ENCODE measurements around the gene ICE1. TPM values are rescaled to one million over a fixed set of nuclear protein-coding genes. Genes with fewer than 3 reads are reported as not detected.
"Not testable (repeated sequence)": the region's sequence is repeated elsewhere in the genome, so short reads cannot be mapped to it uniquely, and the experiment has no call there.

The ICE1 gene
- total RNA-seq, 2 donors from 2014 or later = 31.8 to 41.3 TPM

DNA sequence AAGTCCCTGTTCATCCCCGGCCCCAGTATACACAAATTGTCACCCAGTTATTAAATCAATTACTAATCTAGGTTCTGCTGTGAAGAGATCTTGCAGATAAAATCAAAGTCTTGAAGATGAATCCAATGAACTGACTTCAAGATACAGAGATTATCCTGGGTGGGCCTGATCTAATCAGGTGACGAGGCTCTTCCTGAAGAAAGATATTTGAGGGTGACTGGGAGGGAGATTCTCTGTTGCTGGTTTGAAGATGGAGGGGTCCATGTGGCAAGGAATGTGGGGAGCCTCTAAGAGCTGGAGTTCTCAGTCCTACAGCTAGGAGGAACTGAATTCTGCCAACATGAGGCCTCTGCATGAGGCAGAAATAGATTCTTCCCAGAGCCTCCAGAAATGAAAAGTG, 36.1 kb upstream of the ICE1 start:
- no peaks in the 10 kb centered on the region for H3K9me3 Mint-ChIP-seq
- DNase-seq (ENCODE audit: low spot score) = no peak
- ATAC-seq = no peak
- H3K27me3 Mint-ChIP-seq = peaks cover 0 to 2% of the 10 kb centered on the region in 2 donors
- no peaks in the 10 kb centered on the region for H3K4me1 Mint-ChIP-seq (ENCODE audit: low read depth in 2 of 2)
- no peak overlapping the region for H3K4me3 Mint-ChIP-seq
- no peak overlapping the region for H3K27ac Mint-ChIP-seq
- no peaks in the 10 kb centered on the region for H3K36me3 Mint-ChIP-seq

DNA sequence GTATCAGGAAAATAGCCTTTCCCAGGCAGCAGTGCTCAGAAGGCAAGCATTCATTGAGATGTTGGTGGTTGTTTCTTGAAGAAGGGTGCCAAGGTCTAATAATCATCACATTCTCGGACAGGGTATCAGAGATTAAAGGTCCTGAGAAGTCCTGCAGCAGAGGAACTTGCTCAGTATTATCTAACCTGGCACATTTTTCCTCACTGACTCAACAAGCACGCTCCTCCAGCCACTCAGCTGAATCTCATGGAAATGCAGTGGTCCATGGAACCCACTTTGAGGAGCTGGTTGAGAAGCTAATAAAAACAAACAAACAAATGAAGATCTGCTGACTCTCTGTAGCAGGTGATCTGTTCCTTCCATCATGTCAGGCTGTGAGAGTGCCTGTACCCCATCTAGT, 35.3 kb upstream of the ICE1 start:
- Mint-ChIP-seq H3K27ac (no peak overlapping the region), H3K4me1 (ENCODE audit: low read depth in 2 of 2) (no peaks in the 10 kb centered on the region), H3K4me3 (no peak overlapping the region), H3K36me3 (no peaks in the 10 kb centered on the region), H3K27me3 (no peaks in the 10 kb centered on the region), H3K9me3 (no peaks in the 10 kb centered on the region)
- no peak for DNase-seq (ENCODE audit: low spot score)
- ATAC-seq = no peak

DNA sequence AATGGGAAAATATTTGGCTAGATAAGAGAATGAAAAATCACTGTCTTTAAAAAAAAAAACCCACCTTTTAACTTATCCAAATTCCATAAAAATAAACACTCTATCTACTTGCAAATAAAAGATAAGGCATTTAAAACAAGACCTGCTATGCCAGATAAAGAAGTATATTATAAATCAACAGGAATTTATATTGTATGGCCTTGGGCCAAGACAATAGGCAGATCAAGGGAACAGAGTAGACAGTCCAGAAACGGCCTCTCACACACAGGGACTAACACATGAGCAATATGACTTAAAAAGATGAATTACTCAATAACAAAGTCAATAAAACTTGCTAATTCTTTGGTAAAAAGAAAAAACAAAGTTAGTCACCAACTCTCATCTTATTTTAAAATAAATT, 34.7 kb upstream of the ICE1 start:
- H3K27ac Mint-ChIP-seq = no peak overlapping the region
- DNase-seq (ENCODE audit: low spot score) (no peak), ATAC-seq (no peak)
- no peaks in the 10 kb centered on the region for H3K9me3 Mint-ChIP-seq
- H3K4me3 Mint-ChIP-seq = no peak overlapping the region
- no peaks in the 10 kb centered on the region for H3K36me3 Mint-ChIP-seq
- no peaks in the 10 kb centered on the region for H3K4me1 Mint-ChIP-seq (ENCODE audit: low read depth in 2 of 2)
- H3K27me3 Mint-ChIP-seq = no peaks in the 10 kb centered on the region

DNA sequence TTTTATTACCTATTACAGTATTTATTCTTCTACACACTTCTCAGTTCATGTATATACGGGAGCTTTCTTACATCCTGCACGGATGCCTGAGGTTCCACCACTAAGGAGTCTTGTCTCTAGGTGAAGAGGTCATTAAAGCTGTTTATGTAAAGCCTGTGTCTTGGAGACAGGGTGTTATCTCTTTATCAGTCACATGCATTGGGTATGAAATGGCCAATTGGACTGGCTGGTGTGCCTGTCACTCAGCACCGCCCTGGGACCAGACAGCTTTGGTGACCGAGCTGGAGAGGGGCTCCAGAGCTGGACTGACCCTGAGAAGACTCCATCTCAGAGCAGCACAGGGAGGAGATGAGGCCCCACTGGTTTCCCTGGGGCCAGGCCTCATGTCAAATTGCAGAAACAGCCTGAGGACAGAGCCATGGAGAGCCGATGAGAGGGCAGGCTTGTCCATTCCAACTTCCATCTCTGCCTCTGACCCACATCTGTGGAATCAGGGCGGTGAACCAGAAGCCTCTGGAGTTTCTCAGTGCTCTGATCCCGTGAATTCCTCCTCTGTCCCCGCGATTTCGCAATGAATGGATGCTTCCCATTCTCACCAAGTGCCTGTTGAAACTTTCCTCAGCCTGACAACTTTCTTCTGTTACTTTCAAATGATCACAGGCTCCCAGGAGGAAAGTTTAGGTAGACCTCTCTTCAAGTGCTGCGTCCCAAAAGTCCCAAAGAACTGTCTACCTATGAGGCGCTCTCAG, 32.2 kb upstream of the ICE1 start:
- not testable (repeated sequence) for ATAC-seq; H3K9me3 Mint-ChIP-seq; DNase-seq (ENCODE audit: low spot score); H3K4me1 Mint-ChIP-seq (ENCODE audit: low read depth in 2 of 2); H3K27ac Mint-ChIP-seq; H3K4me3 Mint-ChIP-seq; H3K36me3 Mint-ChIP-seq; H3K27me3 Mint-ChIP-seq

DNA sequence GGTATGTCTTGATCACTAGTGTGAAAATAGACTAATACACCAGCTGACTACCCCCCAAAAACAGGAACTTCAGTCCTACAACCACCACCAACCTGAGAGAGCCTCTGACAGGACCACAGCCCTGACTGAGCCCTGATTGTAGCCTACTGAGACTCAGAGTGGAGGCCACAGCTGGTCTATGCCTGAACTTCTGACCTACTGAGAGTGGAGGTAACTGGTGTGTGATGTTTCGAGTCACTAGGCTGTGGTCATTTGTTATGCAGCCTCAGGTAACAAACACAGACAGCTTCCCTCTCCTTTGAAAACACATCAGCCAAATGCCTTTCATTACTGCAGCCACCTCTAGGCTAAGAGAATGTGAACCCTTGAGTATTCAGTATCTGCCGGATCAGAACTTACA, 30.0 kb upstream of the ICE1 start:
- H3K27me3 Mint-ChIP-seq; DNase-seq (ENCODE audit: low spot score); H3K9me3 Mint-ChIP-seq; H3K27ac Mint-ChIP-seq; H3K36me3 Mint-ChIP-seq; H3K4me3 Mint-ChIP-seq; H3K4me1 Mint-ChIP-seq (ENCODE audit: low read depth in 2 of 2); ATAC-seq: not testable (repeated sequence)

DNA sequence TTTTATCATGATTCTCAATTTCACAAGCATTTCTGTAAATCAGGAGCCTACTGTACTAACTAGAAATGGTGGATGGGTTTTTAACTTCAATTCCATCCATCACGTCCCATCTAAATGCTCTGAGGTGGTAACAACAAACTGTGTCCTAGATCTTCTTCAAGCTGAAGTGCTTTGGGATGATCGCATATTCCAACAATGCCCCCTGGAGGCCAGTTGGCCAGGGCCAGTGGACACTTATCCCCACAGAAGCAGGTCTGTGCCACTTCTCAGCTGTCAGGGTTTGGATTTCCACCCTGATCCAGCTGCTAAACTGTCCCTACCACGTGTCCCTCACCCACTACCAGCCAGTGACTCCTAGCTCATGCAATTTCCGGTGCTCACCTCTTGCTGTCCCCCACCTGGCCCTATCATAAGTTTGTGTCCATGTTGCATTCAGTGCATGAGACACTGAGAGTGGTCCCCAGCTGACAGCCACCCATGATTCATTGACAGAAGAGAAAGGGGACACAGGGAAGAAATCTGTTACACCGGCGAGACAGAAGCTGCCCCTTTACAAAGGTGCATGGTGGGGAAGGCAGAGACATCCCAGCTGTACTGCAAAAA, 28.0 kb upstream of the ICE1 start:
- not testable (repeated sequence) for H3K27me3 Mint-ChIP-seq; H3K4me3 Mint-ChIP-seq; H3K9me3 Mint-ChIP-seq; H3K27ac Mint-ChIP-seq; H3K4me1 Mint-ChIP-seq (ENCODE audit: low read depth in 2 of 2); DNase-seq (ENCODE audit: low spot score); H3K36me3 Mint-ChIP-seq; ATAC-seq

DNA sequence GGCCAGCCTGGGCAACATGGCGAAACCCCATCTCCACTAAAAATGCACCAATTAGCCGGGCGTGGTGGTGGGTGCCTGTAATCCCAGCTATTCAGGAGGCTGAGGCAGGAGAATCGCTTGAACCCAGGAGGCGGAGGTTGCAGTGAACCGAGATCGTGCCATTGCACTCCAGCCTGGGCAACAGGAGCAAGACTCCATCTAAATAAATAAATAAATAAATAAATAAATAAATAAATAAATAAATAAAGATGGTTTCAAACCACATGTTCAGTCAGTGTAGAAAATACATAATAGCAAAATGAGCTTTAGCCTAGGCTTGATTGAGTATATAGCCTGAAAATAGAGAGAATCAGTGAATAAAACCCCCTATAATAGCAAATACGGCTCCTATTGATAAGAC, 27.4 kb upstream of the ICE1 start:
- not testable (repeated sequence) for H3K4me1 Mint-ChIP-seq (ENCODE audit: low read depth in 2 of 2); H3K4me3 Mint-ChIP-seq

DNA sequence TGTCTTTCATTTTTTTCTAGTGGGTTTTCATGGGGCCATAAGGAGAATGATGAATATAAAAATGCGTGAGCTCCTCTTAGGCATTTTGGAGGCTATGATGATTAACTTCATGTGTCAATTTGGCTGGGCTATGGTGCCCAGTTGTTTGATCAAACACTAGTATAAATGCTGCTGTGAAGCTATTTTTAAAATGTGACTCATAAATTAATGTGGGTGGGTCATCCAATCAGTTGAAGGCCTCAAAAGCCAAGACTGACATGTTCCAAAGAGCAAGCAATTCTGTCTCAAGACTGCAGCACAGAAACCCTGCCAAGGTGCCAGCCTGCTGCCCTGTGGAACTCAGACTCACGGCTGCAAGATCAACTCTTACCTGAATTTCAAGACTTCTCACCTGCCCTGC, 24.4 kb upstream of the ICE1 start:
- peaks cover 3% of the 10 kb centered on the region for H3K9me3 Mint-ChIP-seq
- no peaks in the 10 kb centered on the region for H3K36me3 Mint-ChIP-seq
- ATAC-seq = no peak
- no peak for DNase-seq (ENCODE audit: low spot score)
- H3K4me1 Mint-ChIP-seq (ENCODE audit: low read depth in 2 of 2) = no peaks in the 10 kb centered on the region
- no peaks in the 10 kb centered on the region for H3K27me3 Mint-ChIP-seq
- H3K4me3 Mint-ChIP-seq = no peak overlapping the region
- no peak overlapping the region for H3K27ac Mint-ChIP-seq

More for the DNA sequence above, 27.4 kb upstream of the ICE1 start:
- not testable (repeated sequence) for H3K36me3 Mint-ChIP-seq; H3K27me3 Mint-ChIP-seq; DNase-seq (ENCODE audit: low spot score); ATAC-seq; H3K9me3 Mint-ChIP-seq; H3K27ac Mint-ChIP-seq

DNA sequence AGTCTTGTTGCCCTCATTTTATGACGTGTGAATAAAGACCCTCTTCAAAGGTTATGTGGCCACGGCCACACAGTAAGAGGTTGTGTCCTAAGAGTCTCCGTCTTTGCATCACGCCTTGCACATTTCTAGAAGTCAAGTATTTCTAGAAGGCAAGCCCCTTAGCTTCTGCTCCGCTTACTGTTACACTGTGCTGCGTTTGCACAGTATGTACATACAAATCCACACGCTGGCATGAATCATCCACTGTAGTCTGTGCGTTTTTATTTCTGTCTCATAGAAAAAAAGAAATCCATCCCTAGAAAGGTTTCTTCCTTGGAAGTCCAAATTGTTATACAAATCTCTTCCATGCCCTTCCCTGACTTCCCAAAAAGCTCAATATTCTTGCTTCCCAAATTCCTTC, 21.4 kb upstream of the ICE1 start:
- no peaks in the 10 kb centered on the region for H3K36me3 Mint-ChIP-seq
- ATAC-seq (no peak), DNase-seq (ENCODE audit: low spot score) (no peak)
- H3K27ac Mint-ChIP-seq = no peak overlapping the region
- no peaks in the 10 kb centered on the region for H3K4me1 Mint-ChIP-seq (ENCODE audit: low read depth in 2 of 2)
- H3K4me3 Mint-ChIP-seq = no peak overlapping the region
- peaks cover 3% of the 10 kb centered on the region for H3K9me3 Mint-ChIP-seq
- no peaks in the 10 kb centered on the region for H3K27me3 Mint-ChIP-seq

DNA sequence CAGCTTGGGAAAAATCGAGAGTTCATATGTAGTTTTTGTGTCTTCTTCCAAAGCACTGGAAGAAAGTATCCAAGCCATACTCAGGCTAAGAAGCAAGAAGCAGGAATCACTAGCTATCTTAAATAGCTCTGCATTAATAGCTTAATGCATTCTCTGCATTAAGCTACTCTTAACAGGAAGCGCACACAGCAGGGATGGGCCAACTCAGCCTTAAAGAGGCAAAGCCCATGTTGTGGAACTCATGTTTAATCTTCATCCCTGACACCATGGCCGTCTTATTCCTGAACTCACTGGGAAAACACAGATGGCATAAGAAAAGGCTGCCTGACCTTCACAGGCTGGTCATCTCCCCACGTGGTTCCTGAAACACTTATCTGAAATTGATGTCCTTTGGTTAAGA, 18.7 kb upstream of the ICE1 start:
- ATAC-seq = no peak

DNA sequence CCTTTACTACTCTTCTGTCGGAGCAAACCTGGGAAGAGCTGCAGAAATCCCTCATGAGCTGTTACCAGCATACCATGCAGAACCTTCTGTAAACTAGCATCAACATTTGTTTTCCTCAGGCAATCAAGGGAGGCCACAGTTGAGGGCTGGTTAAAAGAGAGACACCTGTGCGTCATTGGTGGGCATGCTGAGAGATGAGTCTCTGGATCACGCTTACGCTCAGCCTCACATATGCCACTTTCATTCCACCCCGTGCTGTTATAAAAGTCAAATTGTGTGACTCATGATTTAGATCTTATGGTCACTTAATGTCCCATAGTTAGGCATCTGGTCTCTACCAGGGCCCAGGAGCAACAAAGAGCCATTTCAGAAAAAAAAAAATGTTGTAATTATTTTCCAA, 18.1 kb upstream of the ICE1 start:
- H3K9me3 Mint-ChIP-seq = peaks cover 2% of the 10 kb centered on the region
- H3K4me3 Mint-ChIP-seq = no peak overlapping the region
- no peaks in the 10 kb centered on the region for H3K4me1 Mint-ChIP-seq (ENCODE audit: low read depth in 2 of 2)
- no peak overlapping the region for H3K27ac Mint-ChIP-seq
- DNase-seq (ENCODE audit: low spot score) (no peak), ATAC-seq (no peak)
- H3K27me3 Mint-ChIP-seq = no peaks in the 10 kb centered on the region
- no peaks in the 10 kb centered on the region for H3K36me3 Mint-ChIP-seq

More for the DNA sequence above, 18.7 kb upstream of the ICE1 start:
- Mint-ChIP-seq H3K27ac (no peak overlapping the region), H3K36me3 (no peaks in the 10 kb centered on the region), H3K9me3 (peaks cover 3% of the 10 kb centered on the region), H3K4me3 (no peak overlapping the region), H3K4me1 (ENCODE audit: low read depth in 2 of 2) (no peaks in the 10 kb centered on the region), H3K27me3 (no peaks in the 10 kb centered on the region)
- DNase-seq (ENCODE audit: low spot score) = no peak

DNA sequence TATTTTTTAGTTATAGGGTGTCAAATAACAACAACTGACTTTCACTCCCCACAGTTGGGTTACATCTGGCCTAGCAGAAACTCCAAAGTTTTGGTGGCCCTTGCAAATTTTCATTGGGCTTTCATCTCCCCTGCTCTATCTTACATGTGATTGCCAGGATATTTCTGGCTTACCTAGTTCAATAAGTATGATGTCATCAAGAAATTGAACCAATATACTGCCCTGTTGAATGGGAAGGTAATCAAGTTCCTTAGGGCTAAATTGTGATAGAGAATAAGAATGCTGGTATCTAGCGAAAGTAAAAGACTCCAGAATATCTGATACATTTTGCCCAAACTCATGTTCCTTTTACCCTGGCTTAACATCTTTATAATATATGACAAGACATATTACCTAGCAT, 17.0 kb upstream of the ICE1 start:
- Mint-ChIP-seq H3K9me3 (no peaks in the 10 kb centered on the region), H3K4me1 (ENCODE audit: low read depth in 2 of 2) (no peaks in the 10 kb centered on the region), H3K4me3 (no peak overlapping the region), H3K27ac (no peak overlapping the region), H3K27me3 (no peaks in the 10 kb centered on the region), H3K36me3 (peaks cover 6% of the 10 kb centered on the region)
- ATAC-seq (no peak), DNase-seq (ENCODE audit: low spot score) (no peak)

DNA sequence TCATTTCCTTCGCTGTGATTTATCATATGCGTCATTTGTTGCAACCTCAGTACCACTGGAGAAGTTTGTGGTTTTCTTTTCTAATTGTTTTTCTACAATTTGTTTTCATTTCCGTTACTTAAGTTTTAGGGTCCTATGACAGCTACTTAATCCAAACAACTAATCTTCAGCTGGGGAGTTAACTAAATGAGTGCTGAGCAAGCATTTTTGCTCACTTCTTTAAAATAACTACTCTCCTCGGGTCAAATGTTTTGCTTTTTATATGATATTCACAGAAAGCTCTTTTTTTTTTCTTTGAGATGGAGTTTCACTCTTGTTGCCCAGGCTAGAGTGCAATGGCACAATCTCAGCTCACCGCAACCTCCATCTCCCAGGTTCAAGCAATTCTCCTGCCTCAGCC, 14.6 kb upstream of the ICE1 start:
- Mint-ChIP-seq H3K9me3 (no peaks in the 10 kb centered on the region), H3K4me1 (ENCODE audit: low read depth in 2 of 2) (no peaks in the 10 kb centered on the region), H3K27ac (no peak overlapping the region), H3K27me3 (no peaks in the 10 kb centered on the region), H3K36me3 (peaks cover 7% of the 10 kb centered on the region), H3K4me3 (no peak overlapping the region)
- ATAC-seq (no peak), DNase-seq (ENCODE audit: low spot score) (no peak)

DNA sequence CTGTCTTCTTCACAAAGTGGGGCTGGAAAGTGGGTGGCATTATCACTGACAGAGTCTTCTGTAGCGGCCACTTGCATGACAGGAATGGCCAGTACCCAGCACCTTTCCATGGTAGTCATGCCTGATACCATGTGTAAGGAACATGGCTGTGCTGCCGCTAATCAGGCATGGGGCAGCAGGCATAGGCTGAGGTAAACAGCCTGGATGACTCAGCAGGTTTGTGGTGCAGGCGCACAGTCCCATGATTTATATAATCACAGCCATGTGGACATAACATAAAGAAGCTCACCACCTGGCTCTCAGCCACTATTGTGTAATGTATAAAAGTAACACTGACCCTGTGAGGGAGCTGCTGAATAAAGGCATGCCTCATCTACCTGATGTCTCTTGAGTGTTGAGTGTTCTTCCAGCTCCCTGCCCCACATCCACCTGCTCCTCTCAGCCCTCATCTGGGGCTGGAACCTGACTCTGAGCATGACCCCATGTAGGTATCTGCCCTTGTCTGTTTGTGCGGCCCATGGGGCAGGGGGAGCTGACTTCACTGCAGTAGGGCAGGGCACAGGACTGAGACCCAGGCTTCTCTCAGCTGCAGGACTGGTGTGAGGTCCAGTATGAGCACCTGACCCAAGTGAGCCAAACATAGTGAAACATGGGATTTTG, 13.2 kb upstream of the ICE1 start:
- Mint-ChIP-seq H3K36me3 (peaks cover 7% of the 10 kb centered on the region), H3K27ac (no peak overlapping the region), H3K27me3 (no peaks in the 10 kb centered on the region), H3K4me1 (ENCODE audit: low read depth in 2 of 2) (no peaks in the 10 kb centered on the region), H3K9me3 (no peaks in the 10 kb centered on the region), H3K4me3 (no peak overlapping the region)
- DNase-seq (ENCODE audit: low spot score) (no peak), ATAC-seq (no peak)
